K562 (cell line): ENCODE results near the gene RDH16. TPM values are rescaled to one million over a fixed set of nuclear protein-coding genes. Genes with fewer than 3 reads are reported as not detected.

Experiments
- ATAC-seq: fragments of 200-7000 bp; cut with Tn5 transposase; 3 replicates; pipeline ENCODE4 v1.9.1; 2020; ENCODE audit warnings: moderate library complexity
- BruUV-seq: library from RNA; stranded (reverse); fragments of 400-500 nt; replicated peaks from 2 replicates; lab custom pipeline; 2021; lab: Mats Ljungman, UMichigan
- CTCF ChIA-PET: fragments of 300-600 bp; formaldehyde crosslinking; extraction: SDS; loops from one replicate; lab custom pipeline; 2021; ENCODE audit warnings: low intra/inter-chr PET ratio; lab: Yijun Ruan, JAX
- POLR2A ChIA-PET: fragments of 300-600, 350-650 bp; sonication (Branson Sonifier 250); formaldehyde crosslinking; extraction: SDS; loops from one replicate; lab custom pipeline; 2021; ENCODE audit warnings: antibody characterized with exemption, inconsistent platforms; lab: Yijun Ruan, JAX
- DNase-seq, 4 experiments: peaks; one replicate each; pipeline versions ENCODE4 v3.0.0 to v3.0.0-alpha.2; 2011 to 2018; ENCODE audit warnings: low spot score in 3 of 4, mixed read lengths in 3 of 4; ENCODE audit errors: extremely low read depth in 1 of 4
- FAIRE-seq: peaks from 2 replicates; lab custom pipeline; 2011; peaks lifted over from hg19 to GRCh38; lab: Jason Lieb, UNC
- H2AFZ ChIP-seq: 2 replicates; pipeline ENCODE4 v1.6.0; 2011; ENCODE audit warnings: low read depth, low read length, control low read depth, inconsistent platforms
- H3K27ac ChIP-seq: fragments of 200-600 bp; 3 replicates; pipeline ENCODE4 v1.8.0; 2011; ENCODE audit warnings: low read depth, mild to moderate bottlenecking, control low read depth, inconsistent platforms, low read length, moderate library complexity, mixed read lengths; ENCODE audit errors: extremely low read depth
- H3K27me3 ChIP-seq, 2 experiments: fragments of 300-600 bp in 1 of 2; 2 replicates in 1 of 2; 3 replicates in 1 of 2; pipeline versions ENCODE4 v1.6.0 to v1.8.0; 2011; ENCODE audit warnings: inconsistent platforms in 2 of 2, low read length in 2 of 2, mild to moderate bottlenecking in 1 of 2, mixed read lengths in 1 of 2, moderate library complexity in 1 of 2; ENCODE audit not compliant: control insufficient read depth in 2 of 2, insufficient read depth in 2 of 2
- H3K36me3 ChIP-seq: fragments of 300-600 bp; 3 replicates; pipeline ENCODE4 v1.8.0; 2011; ENCODE audit warnings: mild to moderate bottlenecking, low read length, inconsistent platforms; ENCODE audit not compliant: control insufficient read depth, insufficient read depth
- H3K4me1 ChIP-seq, 2 experiments: fragments of 200-600 bp in 1 of 2; replicated peaks in 1 of 2; 2 replicates in 1 of 2; 3 replicates in 1 of 2; pipeline versions ENCODE4 v1.5.1 to v1.8.0; 2011; ENCODE audit warnings: inconsistent platforms in 2 of 2, low read length in 2 of 2, mild to moderate bottlenecking in 1 of 2, mixed read lengths in 1 of 2, moderate library complexity in 1 of 2; ENCODE audit not compliant: control insufficient read depth in 2 of 2, insufficient read depth in 2 of 2
- H3K4me2 ChIP-seq: 2 replicates; pipeline ENCODE4 v1.6.1; 2011; ENCODE audit warnings: low read length, control low read depth, inconsistent platforms, mixed read lengths; ENCODE audit not compliant: insufficient read depth
- H3K4me3 ChIP-seq: fragments of 200-600 bp; sonication (generic), shearing (Covaris generic); 2 replicates; pipeline ENCODE4 v1.5.1; 2016; ENCODE audit warnings: control low read depth, inconsistent platforms
- H3K79me2 ChIP-seq: fragments of 200-600 bp; 3 replicates; pipeline ENCODE4 v1.8.0; 2011; ENCODE audit warnings: low read length, inconsistent platforms; ENCODE audit not compliant: control insufficient read depth, insufficient read depth
- H3K9ac ChIP-seq, 2 experiments: 2 replicates each; pipeline versions ENCODE4 v1.6.0 to v1.6.1; 2011; ENCODE audit warnings: low read depth in 2 of 2, low read length in 2 of 2, control low read depth in 1 of 2, inconsistent platforms in 1 of 2, mild to moderate bottlenecking in 1 of 2, mixed read lengths in 1 of 2; ENCODE audit not compliant: insufficient read depth in 1 of 2
- H3K9me1 ChIP-seq: one replicate; pipeline ENCODE4 v1.6.0; 2011; ENCODE audit warnings: inconsistent platforms, mild to moderate bottlenecking, low read length, moderate library complexity; ENCODE audit not compliant: control insufficient read depth, insufficient read depth
- H3K9me3 ChIP-seq: replicated peaks from 2 replicates; pipeline ENCODE4 v1.5.1; 2011; ENCODE audit warnings: low read depth, low read length, inconsistent platforms; ENCODE audit not compliant: control insufficient read depth, insufficient read depth
- H4K20me1 ChIP-seq: replicated peaks from 2 replicates; pipeline ENCODE4 v1.6.1; 2011; ENCODE audit warnings: low read length, inconsistent platforms, mixed read lengths; ENCODE audit not compliant: control insufficient read depth, insufficient read depth
- MECOM ChIP-seq: fragments of 250-450 bp; sonication (Bioruptor Pico); IDR thresholded peaks from 2 replicates; pipeline ENCODE4 v1.8.0; 2022; ENCODE audit warnings: inconsistent platforms
- PBX2 ChIP-seq, 2 experiments: IDR thresholded peaks in 1 of 2; conservative IDR thresholded peaks in 1 of 2; 2 replicates each; pipeline ENCODE4 v1.6.1; 2016; ENCODE audit warnings: low read depth in 2 of 2, mild to moderate bottlenecking in 1 of 2, missing compliant biosample characterization in 1 of 2, missing genetic modification characterization in 1 of 2, moderate library complexity in 1 of 2
- PRMT5 ChIP-seq: sonication (generic); formaldehyde crosslinking; IDR thresholded peaks from 2 replicates; pipeline ENCODE4 v1.5.0; 2020; ENCODE audit warnings: missing genetic modification reagents
- WGBS: fragments of 100-300 bp; shearing (Covaris generic); methylation state at CpG from one replicate; pipeline ENCODE4 v1.1.6; 2016; ENCODE audit warnings: low coverage, mixed read lengths; ENCODE audit not compliant: insufficient coverage; ENCODE audit errors: missing lambda C conversion rate; 5-methylcytosine and 5-hydroxymethylcytosine counted together
- in situ Hi-C: fragments of 300-500 bp; cut with MboI; formaldehyde crosslinking; loops from 4 replicates; pipeline ENCODE4 v1.15.0; 2018; ENCODE audit warnings: inconsistent platforms, mixed read lengths
- intact Hi-C: fragments of 100-400 bp; cut with micrococcal nuclease; formaldehyde crosslinking; loops from 2 replicates; pipeline ENCODE4 v1.14.2; 2022
- polyA plus RNA-seq, 8 experiments: library from polyadenylated mRNA; depleted of rRNA in 4 of 8; stranded (reverse) in 5 of 8; unstranded in 3 of 8; fragments of >200 nt; fragmentation: Nextera tagmentation in 2 of 8; fragmentation: Illumina TruSeq in 1 of 8; extraction: Ambion mirVana in 2 of 8; extraction: Trizol in 1 of 8; gene quantifications; 2 replicates each; pipeline versions ENCODE4 v1.2.1 to v1.2.3, GENCODE V29; 2011 to 2014; ENCODE audit warnings: inconsistent platforms in 1 of 8, missing spikeins in 1 of 8
- total RNA-seq, 7 experiments: library from RNA; depleted of rRNA in 6 of 7; stranded (reverse); fragments of >200 nt in 6 of 7; fragmentation: Illumina TruSeq in 2 of 7; extraction: Trizol in 2 of 7; gene quantifications; 2 replicates each; pipeline versions ENCODE4 v1.2.1 to v1.2.3, GENCODE V29; 2011 to 2021; ENCODE audit warnings: low replicate concordance in 1 of 7

RDH16 gene
- total and polyA plus RNA-seq, 9 of the 15 experiments (the other 6 are each of a cell fraction or from before 2014, with no cell fraction given): 0.11 to 0.52 (median 0.22) TPM; not detected in 1

GRCh38 chr12:56980268-56980667 lies 22.9 kb upstream of the RDH16 start:
- Histone ChIP-seq H3K9me1 (no peaks in the 10 kb centered on the region), H3K27me3 (no peaks in the 10 kb centered on the region), H3K4me2 (no peak overlapping the region), H3K9me3 (no peaks in the 10 kb centered on the region), H3K4me1 (0 out of 5 replicates have a peak, but pooled peaks cover 0 to 3% of the 10 kb centered on the region in 2 experiments), H3K9ac (no peak overlapping the region), H3K36me3 (no peaks in the 10 kb centered on the region), H2AFZ (no peak overlapping the region), H4K20me1 (no peaks in the 10 kb centered on the region), H3K4me3 (no peak overlapping the region), H3K27ac (no peak overlapping the region), H3K79me2 (no peaks in the 10 kb centered on the region)
- CTCF ChIA-PET: no interaction called here
- WGBS: 72% methylated on average over 6 of the region's 6 CpGs
- DNase-seq: no peak
- TF ChIP-seq MECOM (no peak), PRMT5 (no peak), PBX2 (CRISPR knock-in tag; IDR thresholded peaks at IDR 0.05; ENCODE audit: low read depth) (no peak), PBX2 (tag; conservative IDR thresholded peaks at IDR 0.05; ENCODE audit: low read depth) (no peak)
- intact Hi-C loops (no loop called here), in situ Hi-C loops (no loop called here)
- POLR2A ChIA-PET: interaction anchor here (0.7 kb wide), 1 partner anchor 257 kb away, joined by 3 read pairs; no protein-coding TSS in a partner anchor
- ATAC-seq: no peak
- no peak for FAIRE-seq
- no TSS peak for BruUV-seq
